ENCODE data around the gene NOC4L.
A peak's percentile ranks its signal among the peaks of the same experiment; 100 is the strongest.
"Not testable (repeated sequence)": the region's sequence is repeated elsewhere in the genome, so short reads cannot be mapped to it uniquely, and the experiment has no call there.

Gene NOC4L

GRCh38 chr12:132144115-132144809 is at the start of gene NOC4L, which contains the start of gene DDX51:
NOC4L (plus strand) TSS chr12:132144457; CDS start chr12:132144489, 32 bp downstream.
DDX51 (minus strand) TSS chr12:132144319; CDS start chr12:132144296, 23 bp downstream.
- peak; percentile 89 to 92 for DNase-seq (ENCODE audit: low read depth in 2 of 2)

GRCh38 chr12:132095520-132096409 is 48.5 kb upstream of the NOC4L start:
- DNase-seq (ENCODE audit: low read depth in 2 of 2), result no peak

GRCh38 chr12:132099739-132100138 is 44.5 kb upstream of the NOC4L start:
- no peak for DNase-seq (ENCODE audit: low read depth in 2 of 2)

GRCh38 chr12:132100306-132101065 is 43.8 kb upstream of the NOC4L start:
- DNase-seq (ENCODE audit: low read depth in 2 of 2), result no peak

GRCh38 chr12:132102297-132102696 is 42.0 kb upstream of the NOC4L start:
- DNase-seq (ENCODE audit: low read depth in 2 of 2), result no peak

- not testable (repeated sequence) for DNase-seq (ENCODE audit: low read depth in 2 of 2)
Observed at GRCh38 chr12:132103072-132103471, 41.2 kb upstream of the NOC4L start.

- no peak for DNase-seq (ENCODE audit: low read depth in 2 of 2)
Observed at GRCh38 chr12:132103542-132104308, 40.5 kb upstream of the NOC4L start.

- no peak for DNase-seq (ENCODE audit: low read depth in 2 of 2)
Observed at GRCh38 chr12:132105467-132105866, 38.8 kb upstream of the NOC4L start.

- DNase-seq (ENCODE audit: low read depth in 2 of 2), result no peak
Observed at GRCh38 chr12:132106921-132107320, 37.3 kb upstream of the NOC4L start.

- DNase-seq (ENCODE audit: low read depth in 2 of 2), result no peak
Observed at GRCh38 chr12:132108211-132108832, 35.9 kb upstream of the NOC4L start.

- DNase-seq (ENCODE audit: low read depth in 2 of 2), result no peak
Observed at GRCh38 chr12:132109741-132110140, 34.5 kb upstream of the NOC4L start.

GRCh38 chr12:132110677-132111076 is 33.6 kb upstream of the NOC4L start:
- no peak for DNase-seq (ENCODE audit: low read depth in 2 of 2)

GRCh38 chr12:132111654-132112304 is 32.5 kb upstream of the NOC4L start:
- DNase-seq (ENCODE audit: low read depth in 2 of 2), result no peak

- no peak for DNase-seq (ENCODE audit: low read depth in 2 of 2)
Observed at GRCh38 chr12:132114667-132115066, 29.6 kb upstream of the NOC4L start.

GRCh38 chr12:132115500-132115899 is 28.8 kb upstream of the NOC4L start:
- no peak for DNase-seq (ENCODE audit: low read depth in 2 of 2)

GRCh38 chr12:132116709-132117557 is 27.3 kb upstream of the NOC4L start:
- no peak for DNase-seq (ENCODE audit: low read depth in 2 of 2)

- no peak for DNase-seq (ENCODE audit: low read depth in 2 of 2)
Observed at GRCh38 chr12:132117558-132117875, 26.7 kb upstream of the NOC4L start.

GRCh38 chr12:132118876-132119275 is 25.4 kb upstream of the NOC4L start:
- DNase-seq (ENCODE audit: low read depth in 2 of 2), result no peak

GRCh38 chr12:132121283-132121682 is 23.0 kb upstream of the NOC4L start:
- no peak for DNase-seq (ENCODE audit: low read depth in 2 of 2)

Data from stimulated activated CD4-positive, alpha-beta T cell treated with anti-CD3 and anti-CD28 coated beads, Interleukin-15, amount 100 ng/mL, for 48 hours (primary cell).